GM12801 (cell line): ENCODE results near the gene CEP290.

Experiments
- CTCF ChIP-seq: IDR thresholded peaks from one replicate; pipeline ENCODE4 v1.5.1; 2011; ENCODE audit warnings: control low read depth; ENCODE audit not compliant: insufficient read length; ENCODE audit errors: extremely low read depth

CEP290 gene

GRCh38 chr12:88156075-88156654 is 14.3 kb upstream of the CEP290 start:
- no peak for TF ChIP-seq CTCF

GRCh38 chr12:88153959-88154358 is 12.1 kb upstream of the CEP290 start:
- TF ChIP-seq CTCF: no peak

GRCh38 chr12:88150063-88150462 is 8.2 kb upstream of the CEP290 start:
- no peak for TF ChIP-seq CTCF

- TF ChIP-seq CTCF: no peak
Measured at GRCh38 chr12:88145567-88146505, 3.9 kb upstream of the CEP290 start.

- no peak for TF ChIP-seq CTCF
Measured at GRCh38 chr12:88144546-88145468, 2.9 kb upstream of the CEP290 start.

- no peak for TF ChIP-seq CTCF
Measured at GRCh38 chr12:88144037-88144436, 2.1 kb upstream of the CEP290 start.

GRCh38 chr12:88142610-88142991 is 713 bp upstream of the CEP290 start:
- no peak for TF ChIP-seq CTCF
